K562 (cell line): Measurements from ENCODE around the gene ITK. TPM values are rescaled to one million over a fixed set of nuclear protein-coding genes. Genes with fewer than 3 reads are reported as not detected.

ENCODE experiments used
- ATAC-seq: fragments of 200-7000 bp; cut with Tn5 transposase; 3 replicates; pipeline ENCODE4 v1.9.1; 2020; ENCODE audit warnings: moderate library complexity
- BruUV-seq: library from RNA; stranded (reverse); fragments of 400-500 nt; replicated peaks from 2 replicates; lab custom pipeline; 2021; lab: Mats Ljungman, UMichigan
- CTCF ChIA-PET: fragments of 300-600 bp; formaldehyde crosslinking; extraction: SDS; loops from one replicate; lab custom pipeline; 2021; ENCODE audit warnings: low intra/inter-chr PET ratio; lab: Yijun Ruan, JAX
- POLR2A ChIA-PET: fragments of 300-600, 350-650 bp; sonication (Branson Sonifier 250); formaldehyde crosslinking; extraction: SDS; loops from one replicate; lab custom pipeline; 2021; ENCODE audit warnings: antibody characterized with exemption, inconsistent platforms; lab: Yijun Ruan, JAX
- DNase-seq, 4 experiments: peaks; one replicate each; pipeline versions ENCODE4 v3.0.0 to v3.0.0-alpha.2; 2011 to 2018; ENCODE audit warnings: low spot score in 3 of 4, mixed read lengths in 3 of 4; ENCODE audit errors: extremely low read depth in 1 of 4
- FAIRE-seq: peaks from 2 replicates; lab custom pipeline; 2011; peaks lifted over from hg19 to GRCh38; lab: Jason Lieb, UNC
- H2AFZ ChIP-seq: 2 replicates; pipeline ENCODE4 v1.6.0; 2011; ENCODE audit warnings: low read depth, low read length, control low read depth, inconsistent platforms
- H3K27ac ChIP-seq: fragments of 200-600 bp; 3 replicates; pipeline ENCODE4 v1.8.0; 2011; ENCODE audit warnings: low read depth, mild to moderate bottlenecking, control low read depth, inconsistent platforms, low read length, moderate library complexity, mixed read lengths; ENCODE audit errors: extremely low read depth
- H3K27me3 ChIP-seq, 2 experiments: fragments of 300-600 bp in 1 of 2; 2 replicates in 1 of 2; 3 replicates in 1 of 2; pipeline versions ENCODE4 v1.6.0 to v1.8.0; 2011; ENCODE audit warnings: inconsistent platforms in 2 of 2, low read length in 2 of 2, mild to moderate bottlenecking in 1 of 2, mixed read lengths in 1 of 2, moderate library complexity in 1 of 2; ENCODE audit not compliant: control insufficient read depth in 2 of 2, insufficient read depth in 2 of 2
- H3K36me3 ChIP-seq: fragments of 300-600 bp; 3 replicates; pipeline ENCODE4 v1.8.0; 2011; ENCODE audit warnings: mild to moderate bottlenecking, low read length, inconsistent platforms; ENCODE audit not compliant: control insufficient read depth, insufficient read depth
- H3K4me1 ChIP-seq, 2 experiments: fragments of 200-600 bp in 1 of 2; replicated peaks in 1 of 2; 2 replicates in 1 of 2; 3 replicates in 1 of 2; pipeline versions ENCODE4 v1.5.1 to v1.8.0; 2011; ENCODE audit warnings: inconsistent platforms in 2 of 2, low read length in 2 of 2, mild to moderate bottlenecking in 1 of 2, mixed read lengths in 1 of 2, moderate library complexity in 1 of 2; ENCODE audit not compliant: control insufficient read depth in 2 of 2, insufficient read depth in 2 of 2
- H3K4me2 ChIP-seq: 2 replicates; pipeline ENCODE4 v1.6.1; 2011; ENCODE audit warnings: low read length, control low read depth, inconsistent platforms, mixed read lengths; ENCODE audit not compliant: insufficient read depth
- H3K4me3 ChIP-seq: fragments of 200-600 bp; sonication (generic), shearing (Covaris generic); 2 replicates; pipeline ENCODE4 v1.5.1; 2016; ENCODE audit warnings: control low read depth, inconsistent platforms
- H3K79me2 ChIP-seq: fragments of 200-600 bp; 3 replicates; pipeline ENCODE4 v1.8.0; 2011; ENCODE audit warnings: low read length, inconsistent platforms; ENCODE audit not compliant: control insufficient read depth, insufficient read depth
- H3K9ac ChIP-seq, 2 experiments: 2 replicates each; pipeline versions ENCODE4 v1.6.0 to v1.6.1; 2011; ENCODE audit warnings: low read depth in 2 of 2, low read length in 2 of 2, control low read depth in 1 of 2, inconsistent platforms in 1 of 2, mild to moderate bottlenecking in 1 of 2, mixed read lengths in 1 of 2; ENCODE audit not compliant: insufficient read depth in 1 of 2
- H3K9me1 ChIP-seq: one replicate; pipeline ENCODE4 v1.6.0; 2011; ENCODE audit warnings: inconsistent platforms, mild to moderate bottlenecking, low read length, moderate library complexity; ENCODE audit not compliant: control insufficient read depth, insufficient read depth
- H3K9me3 ChIP-seq: replicated peaks from 2 replicates; pipeline ENCODE4 v1.5.1; 2011; ENCODE audit warnings: low read depth, low read length, inconsistent platforms; ENCODE audit not compliant: control insufficient read depth, insufficient read depth
- H4K20me1 ChIP-seq: replicated peaks from 2 replicates; pipeline ENCODE4 v1.6.1; 2011; ENCODE audit warnings: low read length, inconsistent platforms, mixed read lengths; ENCODE audit not compliant: control insufficient read depth, insufficient read depth
- CEBPG ChIP-seq, 3 experiments: fragments of 200-800 bp in 1 of 3; sonication (Bioruptor generic) in 1 of 3; sonication (generic) in 1 of 3; formaldehyde crosslinking in 1 of 3; IDR thresholded peaks in 2 of 3; conservative IDR thresholded peaks in 1 of 3; 2 replicates each; pipeline versions ENCODE4 v1.6.1 to v1.8.0; 2016 to 2022; ENCODE audit warnings: missing compliant biosample characterization in 2 of 3, missing genetic modification characterization in 2 of 3, mild to moderate bottlenecking in 1 of 3, missing genetic modification reagents in 1 of 3
- E2F3 ChIP-seq: fragments of 250-450 bp; sonication (Bioruptor Pico); IDR thresholded peaks from 2 replicates; pipeline ENCODE4 v1.4.0; 2020; ENCODE audit warnings: mild to moderate bottlenecking
- JUND ChIP-seq, 2 experiments: IDR thresholded peaks; 2 replicates in 1 of 2; 3 replicates in 1 of 2; pipeline ENCODE4 v1.6.1; 2011; ENCODE audit warnings: borderline replicate concordance in 2 of 2, low read depth in 2 of 2, low read length in 2 of 2, improper control_type of control experiment in 1 of 2, missing biosample characterization in 1 of 2, missing genetic modification characterization in 1 of 2, missing genetic modification reagents in 1 of 2
- MEIS2 ChIP-seq: fragments of 450-650 bp; IDR thresholded peaks from 2 replicates; pipeline ENCODE4 v1.6.1; 2014; ENCODE audit warnings: mild to moderate bottlenecking; ENCODE audit not compliant: partially characterized antibody
- PHF20 ChIP-seq: fragments of 450-650 bp; IDR thresholded peaks from 2 replicates; pipeline ENCODE4 v1.6.1; 2018; ENCODE audit not compliant: partially characterized antibody
- RB1 ChIP-seq: fragments of 450-650 bp; IDR thresholded peaks from 2 replicates; pipeline ENCODE4 v1.6.1; 2017; ENCODE audit warnings: low read depth, mild to moderate bottlenecking
- ZNF766 ChIP-seq: fragments of 200-800 bp; sonication (Bioruptor generic); conservative IDR thresholded peaks from 2 replicates; pipeline ENCODE4 v1.6.1; 2016; ENCODE audit warnings: missing genetic modification characterization, missing compliant biosample characterization
- in situ Hi-C: fragments of 300-500 bp; cut with MboI; formaldehyde crosslinking; loops from 4 replicates; pipeline ENCODE4 v1.15.0; 2018; ENCODE audit warnings: inconsistent platforms, mixed read lengths
- intact Hi-C: fragments of 100-400 bp; cut with micrococcal nuclease; formaldehyde crosslinking; loops from 2 replicates; pipeline ENCODE4 v1.14.2; 2022
- polyA plus RNA-seq, 8 experiments: library from polyadenylated mRNA; depleted of rRNA in 4 of 8; stranded (reverse) in 5 of 8; unstranded in 3 of 8; fragments of >200 nt; fragmentation: Nextera tagmentation in 2 of 8; fragmentation: Illumina TruSeq in 1 of 8; extraction: Ambion mirVana in 2 of 8; extraction: Trizol in 1 of 8; gene quantifications; 2 replicates each; pipeline versions ENCODE4 v1.2.1 to v1.2.3, GENCODE V29; 2011 to 2014; ENCODE audit warnings: inconsistent platforms in 1 of 8, missing spikeins in 1 of 8
- total RNA-seq, 7 experiments: library from RNA; depleted of rRNA in 6 of 7; stranded (reverse); fragments of >200 nt in 6 of 7; fragmentation: Illumina TruSeq in 2 of 7; extraction: Trizol in 2 of 7; gene quantifications; 2 replicates each; pipeline versions ENCODE4 v1.2.1 to v1.2.3, GENCODE V29; 2011 to 2021; ENCODE audit warnings: low replicate concordance in 1 of 7
- TF ChIP-seq, protein P1 (sequence below): fragments of 450-650 bp; IDR thresholded peaks from 2 replicates; pipeline ENCODE4 v1.6.1; 2016; ENCODE audit warnings: mild to moderate bottlenecking

ITK gene
- total and polyA plus RNA-seq, 9 of the 15 experiments (the other 6 are each of a cell fraction or from before 2014, with no cell fraction given) = 0.04 to 0.75 TPM; not detected in 7

DNA sequence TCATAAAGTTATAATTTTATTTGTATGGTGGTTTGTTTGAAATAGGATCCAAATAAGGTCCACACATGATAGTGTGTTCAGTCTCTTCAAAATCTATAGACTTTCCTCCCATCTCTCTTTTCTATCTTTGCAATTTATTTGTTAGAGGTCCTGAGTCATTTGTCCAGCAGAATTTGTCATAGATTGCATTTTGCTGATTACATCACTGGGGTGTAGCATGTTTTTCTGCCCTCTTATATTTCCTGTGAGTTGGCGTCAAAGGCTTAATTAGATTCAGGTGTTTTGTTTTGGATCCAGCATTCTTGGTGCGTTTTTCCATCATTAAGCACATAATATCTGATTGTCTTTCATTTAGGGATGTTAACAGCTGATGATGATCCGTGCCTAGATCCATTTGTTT lies 100.3 kb downstream of the ITK start (continued):
- no peak for TF ChIP-seq CEBPG (CRISPR knock-in tag; IDR thresholded peaks at IDR 0.05)
- peak; percentile 61 to 80; a peak in 3 of 4 replicates for TF ChIP-seq CEBPG (tag; conservative IDR thresholded peaks at IDR 0.05 in 1 of 2, IDR thresholded peaks at IDR 0.05 in 1 of 2)
- TF ChIP-seq JUND (IDR thresholded peaks at IDR 0.05; ENCODE audit: borderline replicate concordance, low read depth, low read length) = peak; percentile 67; the same call in 1 of the 2 replicates
- no peak for TF ChIP-seq JUND (tag; IDR thresholded peaks at IDR 0.05; ENCODE audit: borderline replicate concordance, low read depth, low read length)
- TF ChIP-seq PHF20 = no peak
- TF ChIP-seq RB1 = no peak

DNA sequence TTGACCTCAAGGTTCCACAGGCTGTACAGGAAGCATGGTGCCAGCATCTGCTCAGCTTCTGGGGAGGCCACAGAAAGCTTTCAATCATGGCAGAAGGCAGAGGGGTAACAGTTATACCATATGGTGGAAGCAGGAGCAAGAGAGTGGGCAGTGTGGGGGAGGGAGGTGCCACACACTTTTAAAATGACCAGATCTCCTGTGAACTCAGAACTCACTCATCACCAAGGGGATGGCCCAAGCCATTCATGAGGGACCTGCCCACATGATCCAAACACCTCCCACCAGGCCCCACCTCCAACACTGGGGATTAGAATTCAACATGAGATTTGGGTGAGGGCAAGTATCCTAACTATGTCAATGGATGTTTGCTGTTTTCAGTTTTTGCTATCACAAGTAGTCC lies 101.5 kb downstream of the ITK start:
- Histone ChIP-seq H2AFZ (no peak overlapping the region), H4K20me1 (no peaks in the 10 kb centered on the region), H3K27me3 (0 out of 5 replicates have a peak, but pooled peaks cover 0 to 2% of the 10 kb centered on the region in 2 experiments), H3K9ac (no peak overlapping the region), H3K27ac (no peak overlapping the region), H3K4me1 (peaks cover 0 to 5% of the 10 kb centered on the region in 2 experiments; a peak in 1 of 5 replicates), H3K4me2 (no peak overlapping the region), H3K36me3 (no peaks in the 10 kb centered on the region), H3K4me3 (no peak overlapping the region), H3K9me3 (no peaks in the 10 kb centered on the region), H3K9me1 (no peaks in the 10 kb centered on the region), H3K79me2 (no peaks in the 10 kb centered on the region)
- intact Hi-C loops (no loop called here), in situ Hi-C loops (no loop called here)
- ChIA-PET POLR2A (no interaction called here), CTCF (no interaction called here)
- no peak for DNase-seq
- no peak for ATAC-seq
- TF ChIP-seq E2F3 (CRISPR knock-in tag) = no peak
- peak; percentile 54 for TF ChIP-seq MEIS2
- 0 out of 2 replicates have a peak, but pooled peaks have one; percentile 46 for TF ChIP-seq ZNF766
- TF ChIP-seq, protein P1, sequence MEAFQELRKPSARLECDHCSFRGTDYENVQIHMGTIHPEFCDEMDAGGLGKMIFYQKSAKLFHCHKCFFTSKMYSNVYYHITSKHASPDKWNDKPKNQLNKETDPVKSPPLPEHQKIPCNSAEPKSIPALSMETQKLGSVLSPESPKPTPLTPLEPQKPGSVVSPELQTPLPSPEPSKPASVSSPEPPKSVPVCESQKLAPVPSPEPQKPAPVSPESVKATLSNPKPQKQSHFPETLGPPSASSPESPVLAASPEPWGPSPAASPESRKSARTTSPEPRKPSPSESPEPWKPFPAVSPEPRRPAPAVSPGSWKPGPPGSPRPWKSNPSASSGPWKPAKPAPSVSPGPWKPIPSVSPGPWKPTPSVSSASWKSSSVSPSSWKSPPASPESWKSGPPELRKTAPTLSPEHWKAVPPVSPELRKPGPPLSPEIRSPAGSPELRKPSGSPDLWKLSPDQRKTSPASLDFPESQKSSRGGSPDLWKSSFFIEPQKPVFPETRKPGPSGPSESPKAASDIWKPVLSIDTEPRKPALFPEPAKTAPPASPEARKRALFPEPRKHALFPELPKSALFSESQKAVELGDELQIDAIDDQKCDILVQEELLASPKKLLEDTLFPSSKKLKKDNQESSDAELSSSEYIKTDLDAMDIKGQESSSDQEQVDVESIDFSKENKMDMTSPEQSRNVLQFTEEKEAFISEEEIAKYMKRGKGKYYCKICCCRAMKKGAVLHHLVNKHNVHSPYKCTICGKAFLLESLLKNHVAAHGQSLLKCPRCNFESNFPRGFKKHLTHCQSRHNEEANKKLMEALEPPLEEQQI = no peak
- BruUV-seq = no TSS peak
- FAIRE-seq = no peak
